ENCODE measurements around the gene ZFP36. TPM values are rescaled to one million over a fixed set of nuclear protein-coding genes. Genes with fewer than 3 reads are reported as not detected.
"Not testable (repeated sequence)": the region's sequence is repeated elsewhere in the genome, so short reads cannot be mapped to it uniquely, and the experiment has no call there.

Gene ZFP36
- total RNA-seq, 1 experiment from 2014 or later: 17.3 TPM

- H3K4me3 Mint-ChIP-seq: not testable (repeated sequence)
- peaks cover 52% of the 10 kb centered on the region for H3K36me3 Mint-ChIP-seq
These were observed 44.6 kb downstream of the ZFP36 start for GRCh38 chr19:39451257-39451656.

More at GRCh38 chr19:39451257-39451656, 44.6 kb downstream of the ZFP36 start:
- H3K27me3 Mint-ChIP-seq (ENCODE audit: low read depth); CTCF ChIA-PET; ATAC-seq; H3K4me1 Mint-ChIP-seq; H3K27ac Mint-ChIP-seq; DNase-seq (ENCODE audit: low spot score); H3K9me3 Mint-ChIP-seq; POLR2A ChIA-PET: not testable (repeated sequence)

Small RNA genes lying within 50 kb of the gene (microRNA-seq; reads per million reads assigned to microRNA genes)
- gene MIR4530 (ENCODE audit: borderline number of aligned reads): not detected

Other genes with a start within 250 kb of the ZFP36 start
- gene NCCRP1, start 209.9 kb upstream of the ZFP36 start, total RNA-seq (2021): 2.0 to 2.5 TPM (median 2.2 TPM) in 3 replicates
- gene SYCN, start 202.6 kb upstream of the ZFP36 start, total RNA-seq (2021): 0.37 to 1.1 TPM (median 0.77 TPM) in 3 replicates
- not detected in 3 replicates for gene IFNL3, start 161.8 kb upstream of the ZFP36 start, total RNA-seq (2021)
- not detected in 3 replicates for gene IFNL4, start 158.0 kb upstream of the ZFP36 start, total RNA-seq (2021)
- gene IFNL2, start 138.5 kb upstream of the ZFP36 start, total RNA-seq (2021): not detected in 3 replicates
- not detected in 3 replicates for gene IFNL1, start 110.4 kb upstream of the ZFP36 start, total RNA-seq (2021)
- 7.1 to 8.5 TPM (median 8.1 TPM) in 3 replicates for gene LRFN1, start 86.0 kb upstream of the ZFP36 start, total RNA-seq (2021)
- 0.96 to 1.8 TPM (median 1.4 TPM) in 3 replicates for gene GMFG, start 70.8 kb upstream of the ZFP36 start, total RNA-seq (2021)
- gene SAMD4B, start 64.4 kb upstream of the ZFP36 start, total RNA-seq (2021): 148 to 164 TPM (median 150 TPM) in 3 replicates
- 27.8 to 34.4 TPM (median 29.4 TPM) in 3 replicates for gene PAF1, start 15.7 kb upstream of the ZFP36 start, total RNA-seq (2021)
- gene MED29, start 15.5 kb upstream of the ZFP36 start, total RNA-seq (2021): 37.6 to 42.9 TPM (median 39.4 TPM) in 3 replicates
- 62.3 to 72.0 TPM (median 63.6 TPM) in 3 replicates for gene PLEKHG2, start 5.8 kb downstream of the ZFP36 start, total RNA-seq (2021)
- gene RPS16, start 29.1 kb downstream of the ZFP36 start, total RNA-seq (2021): 2,962 to 3,158 TPM (median 2,999 TPM) in 3 replicates
- gene SUPT5H, start 38.7 kb downstream of the ZFP36 start, total RNA-seq (2021): 109 to 135 TPM (median 110 TPM) in 3 replicates
- gene TIMM50, start 74.0 kb downstream of the ZFP36 start, total RNA-seq (2021): 136 to 154 TPM (median 137 TPM) in 3 replicates
- gene DLL3, start 92.1 kb downstream of the ZFP36 start, total RNA-seq (2021): 16.4 to 23.9 TPM (median 21.6 TPM) in 3 replicates
- 12.6 to 15.4 TPM (median 15.1 TPM) in 3 replicates for gene SELENOV, start 108.3 kb downstream of the ZFP36 start, total RNA-seq (2021)
- 2.7 to 3.6 TPM (median 2.7 TPM) in 3 replicates for gene EID2B, start 126.0 kb downstream of the ZFP36 start, total RNA-seq (2021)
- 21.5 to 24.0 TPM (median 23.7 TPM) in 3 replicates for gene EID2, start 133.3 kb downstream of the ZFP36 start, total RNA-seq (2021)
- not detected in 3 replicates for gene LGALS13, start 195.7 kb downstream of the ZFP36 start, total RNA-seq (2021)
- gene LGALS16, start 249.1 kb downstream of the ZFP36 start, total RNA-seq (2021): not detected in 3 replicates